Islet of Langerhans (tissue), 1 donor: Measurements from ENCODE around the gene ALG14.
A peak's percentile ranks its signal among the peaks of the same experiment; 100 is the strongest.

Source experiments
- FAIRE-seq: peaks from one replicate; lab custom pipeline; 2011; peaks lifted over from hg19 to GRCh38; lab: Jason Lieb, UNC

Gene ALG14

GRCh38 chr1:94980582-94981574 lies 91.9 kb downstream of the ALG14 start:
- FAIRE-seq, result no peak

DNA sequence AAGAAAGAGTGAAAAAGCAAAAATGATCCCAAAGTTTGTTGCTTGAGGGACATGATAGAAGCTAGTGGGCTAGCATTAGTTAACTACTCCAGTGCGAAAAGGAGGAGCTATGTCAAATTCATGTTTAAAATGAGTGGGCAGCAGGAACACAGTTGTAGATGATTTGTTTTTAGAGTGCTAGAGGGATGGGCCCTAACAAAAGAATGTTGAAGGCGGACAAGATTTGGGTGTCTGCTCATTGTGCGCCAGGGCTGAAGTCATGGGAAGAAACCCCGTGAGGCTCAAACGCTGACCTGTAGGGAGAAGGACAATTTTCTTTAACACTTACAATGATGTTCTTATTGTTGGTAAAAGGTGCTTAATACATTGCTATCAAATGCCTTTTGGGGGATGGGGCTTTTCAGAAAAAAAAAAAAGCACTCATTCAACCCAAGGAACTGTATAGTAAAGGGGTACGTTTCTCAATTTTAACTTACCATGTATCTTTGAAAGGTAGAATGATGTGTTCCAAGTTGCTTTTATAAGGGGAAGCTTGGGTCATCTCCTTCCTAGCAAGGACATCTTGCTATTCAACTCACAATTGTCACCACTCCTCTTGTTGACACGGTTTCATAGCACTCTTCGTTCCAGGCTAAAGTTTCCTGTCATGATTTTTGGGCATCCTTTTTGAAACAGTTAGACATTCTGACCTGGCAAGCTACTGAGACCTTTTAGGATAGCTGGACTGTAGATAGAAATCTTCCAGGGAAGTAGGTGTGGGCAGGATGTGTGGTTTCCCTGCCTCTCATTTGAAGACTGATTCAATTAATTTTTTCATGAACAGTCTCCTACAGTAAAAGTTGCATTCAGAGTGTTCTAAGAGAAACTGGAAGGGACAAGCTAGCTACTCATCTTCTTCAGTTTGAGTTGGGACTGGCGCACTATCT lies 92.8 kb downstream of the ALG14 start:
- FAIRE-seq, result no peak

- no peak for FAIRE-seq
Observed at GRCh38 chr1:94979131-94979530, 93.6 kb downstream of the ALG14 start.

DNA sequence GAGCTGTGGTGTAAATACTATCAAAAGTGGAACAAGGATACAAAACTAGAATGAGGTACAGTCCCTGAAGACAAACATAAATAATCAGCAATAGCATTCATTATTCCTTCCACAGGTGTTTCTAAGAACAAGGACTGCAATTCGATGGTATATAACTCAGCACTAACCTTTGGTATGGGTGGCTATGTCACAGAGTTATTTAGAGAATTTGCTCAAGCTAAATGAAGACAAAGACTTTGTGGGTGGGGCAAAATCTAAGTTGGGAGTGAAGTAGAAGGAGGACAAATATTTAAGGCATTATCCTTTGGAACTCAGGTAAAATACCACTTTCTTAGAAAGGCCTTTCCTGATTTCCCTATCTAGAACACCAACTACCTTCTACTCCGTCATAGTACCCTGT lies 94.3 kb downstream of the ALG14 start:
- no peak for FAIRE-seq

DNA sequence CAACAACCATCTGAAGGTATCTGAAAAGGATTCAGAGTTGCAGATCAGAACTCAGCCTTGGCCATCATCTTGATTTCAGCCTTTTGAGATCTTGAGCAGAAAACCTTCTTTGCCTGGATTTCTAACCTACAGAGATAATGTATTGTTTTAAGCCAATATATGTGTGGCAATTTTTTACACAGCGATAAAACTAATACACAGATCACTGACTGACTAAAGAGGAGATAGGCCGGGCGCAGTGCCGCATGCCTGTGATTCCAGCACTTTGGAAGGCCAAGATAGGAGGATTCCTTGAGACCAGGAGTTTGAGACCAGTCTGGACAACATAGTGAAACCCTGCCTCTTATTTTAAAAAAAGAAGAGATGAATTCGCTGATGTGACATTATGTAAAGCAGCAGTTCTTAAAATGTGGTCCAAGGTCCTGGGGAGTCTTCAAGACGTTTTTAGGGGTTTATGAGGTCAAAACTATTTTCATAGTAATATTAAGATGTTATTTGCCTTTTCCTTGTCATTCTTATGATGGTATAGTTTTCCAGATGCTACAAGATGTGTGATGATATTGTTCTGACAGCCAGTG lies 95.7 kb downstream of the ALG14 start:
- FAIRE-seq, result no peak

DNA sequence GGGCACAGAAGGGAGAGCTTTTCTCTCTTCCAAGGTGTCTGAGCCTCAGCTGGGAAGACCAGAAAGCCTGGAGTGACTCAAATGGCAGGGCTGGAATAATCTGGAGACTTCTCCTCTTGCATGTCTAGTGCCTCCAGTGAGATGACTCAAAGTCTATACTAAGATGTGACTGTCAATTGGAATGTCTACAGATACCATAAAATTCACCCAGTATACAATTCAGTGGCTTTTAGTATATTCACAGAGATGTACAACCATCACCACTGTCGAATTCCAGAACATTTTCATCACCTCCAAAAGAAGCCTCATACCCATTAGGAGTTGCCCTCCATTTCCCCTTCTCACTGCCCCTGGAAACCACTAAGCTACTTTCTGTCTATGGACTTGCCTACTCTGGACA lies 97.9 kb downstream of the ALG14 start:
- FAIRE-seq, result no peak

- FAIRE-seq, result peak; percentile 24
Observed at GRCh38 chr1:94974241-94974640, 98.5 kb downstream of the ALG14 start.

GRCh38 chr1:94973309-94973922 lies 99.3 kb downstream of the ALG14 start:
- FAIRE-seq, result no peak

DNA sequence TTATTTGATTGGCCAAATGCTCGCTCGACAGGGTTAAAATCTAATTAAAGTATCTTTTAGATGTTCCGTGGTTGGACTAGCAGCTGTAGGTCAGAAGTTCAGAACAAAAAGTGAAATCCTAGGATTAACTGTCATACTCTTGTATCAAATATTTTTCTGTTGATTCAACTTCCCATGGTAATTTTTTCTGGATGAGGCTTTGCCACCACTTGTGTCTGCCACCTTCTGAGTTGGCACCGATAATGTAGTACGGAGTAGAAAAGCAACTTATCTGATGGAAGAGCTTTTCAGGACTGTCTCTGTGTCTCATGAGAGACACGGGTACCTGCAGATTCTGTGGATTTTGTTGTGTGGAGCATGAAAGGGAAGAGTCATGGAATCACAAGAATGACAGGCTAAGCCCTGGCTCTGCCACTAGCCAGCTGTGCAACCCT lies 101.2 kb downstream of the ALG14 start:
- no peak for FAIRE-seq

DNA sequence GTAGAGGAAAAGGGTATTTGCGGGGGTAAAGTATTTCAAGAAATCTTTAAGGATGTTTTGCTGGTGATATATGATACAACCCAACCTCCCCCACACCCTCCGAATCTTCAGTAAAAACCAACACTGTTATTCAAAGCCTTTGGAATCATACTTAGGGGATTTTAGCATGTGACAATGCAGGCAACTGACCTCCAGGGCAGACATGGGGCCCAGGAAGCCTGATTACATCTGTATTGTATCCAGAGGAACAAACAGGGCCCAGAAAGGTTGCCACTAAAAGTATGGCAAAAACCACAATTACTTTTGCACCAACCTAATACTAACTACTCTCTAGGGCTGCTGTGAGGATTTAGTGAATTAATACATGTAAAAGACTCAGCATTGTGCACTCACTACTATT lies 102.0 kb downstream of the ALG14 start:
- no peak for FAIRE-seq

GRCh38 chr1:94969137-94969536 lies 103.6 kb downstream of the ALG14 start:
- FAIRE-seq, result no peak

DNA sequence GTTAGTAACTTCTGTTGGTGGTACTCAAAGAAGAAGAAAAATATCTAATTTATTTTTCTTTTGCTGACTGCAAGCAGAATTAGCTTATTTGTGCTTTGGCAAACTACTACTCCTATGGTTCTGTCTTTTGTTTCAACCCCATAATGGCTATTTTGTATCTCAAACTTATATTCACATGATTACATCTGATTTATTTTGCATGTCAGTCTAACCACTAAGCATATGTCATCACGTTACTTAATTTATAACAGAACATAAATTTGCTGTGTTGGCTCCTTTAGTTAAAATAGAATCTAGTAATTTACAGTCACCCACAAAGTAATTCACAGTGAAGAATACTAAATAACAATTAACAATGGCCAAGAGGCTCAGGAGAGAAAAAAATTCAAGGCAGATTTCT lies 106.7 kb downstream of the ALG14 start:
- FAIRE-seq, result no peak

GRCh38 chr1:94963864-94964263 lies 108.9 kb downstream of the ALG14 start:
- no peak for FAIRE-seq

- peak; percentile 98 for FAIRE-seq
Observed at GRCh38 chr1:94962409-94963265, 110.1 kb downstream of the ALG14 start.

- FAIRE-seq, result peak; percentile 21
Observed at GRCh38 chr1:94961988-94962387, 110.8 kb downstream of the ALG14 start.

GRCh38 chr1:94961582-94961981 lies 111.2 kb downstream of the ALG14 start:
- FAIRE-seq, result no peak

GRCh38 chr1:94958081-94958480 lies 114.7 kb downstream of the ALG14 start:
- FAIRE-seq, result no peak

DNA sequence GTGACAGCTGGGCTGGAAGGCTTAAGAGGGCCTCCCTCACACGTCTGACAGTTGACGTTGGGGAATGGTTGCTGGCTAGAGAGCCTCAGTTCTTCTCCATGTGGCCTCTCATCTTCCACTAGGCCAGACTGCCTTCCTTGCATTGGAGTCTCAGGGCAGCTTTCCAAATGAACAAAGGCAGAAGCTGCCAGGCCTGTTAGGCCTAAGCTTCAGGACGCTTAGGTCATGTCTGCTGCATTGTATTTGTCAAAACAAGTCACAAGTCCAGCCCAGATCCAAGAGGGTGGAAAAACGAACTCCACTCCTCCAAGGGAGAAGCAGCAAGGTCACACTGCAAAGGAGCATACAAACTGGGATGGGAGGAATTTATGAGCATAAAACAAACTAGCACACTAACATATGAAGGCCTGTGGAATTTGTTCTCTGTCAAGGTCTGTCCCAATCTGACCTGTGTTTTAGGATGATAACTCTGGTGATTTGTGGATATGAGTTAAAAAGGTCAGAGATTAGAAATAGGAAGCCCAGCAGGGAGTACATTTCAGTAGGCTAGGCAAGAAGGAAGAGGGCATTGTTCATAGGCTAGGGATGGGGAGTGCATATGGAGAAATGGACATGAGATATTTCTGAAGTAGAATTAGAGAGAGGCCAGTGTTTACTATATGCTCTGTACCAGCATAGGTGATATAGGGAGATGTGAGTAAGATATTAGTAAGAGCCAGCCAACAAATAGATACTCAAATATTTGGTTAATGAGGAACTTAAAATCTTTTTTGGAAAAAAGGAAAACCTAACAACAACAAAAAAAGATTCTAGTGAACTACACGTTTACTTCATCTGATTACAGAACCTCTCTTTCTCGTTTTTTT lies 116.8 kb downstream of the ALG14 start:
- no peak for FAIRE-seq

DNA sequence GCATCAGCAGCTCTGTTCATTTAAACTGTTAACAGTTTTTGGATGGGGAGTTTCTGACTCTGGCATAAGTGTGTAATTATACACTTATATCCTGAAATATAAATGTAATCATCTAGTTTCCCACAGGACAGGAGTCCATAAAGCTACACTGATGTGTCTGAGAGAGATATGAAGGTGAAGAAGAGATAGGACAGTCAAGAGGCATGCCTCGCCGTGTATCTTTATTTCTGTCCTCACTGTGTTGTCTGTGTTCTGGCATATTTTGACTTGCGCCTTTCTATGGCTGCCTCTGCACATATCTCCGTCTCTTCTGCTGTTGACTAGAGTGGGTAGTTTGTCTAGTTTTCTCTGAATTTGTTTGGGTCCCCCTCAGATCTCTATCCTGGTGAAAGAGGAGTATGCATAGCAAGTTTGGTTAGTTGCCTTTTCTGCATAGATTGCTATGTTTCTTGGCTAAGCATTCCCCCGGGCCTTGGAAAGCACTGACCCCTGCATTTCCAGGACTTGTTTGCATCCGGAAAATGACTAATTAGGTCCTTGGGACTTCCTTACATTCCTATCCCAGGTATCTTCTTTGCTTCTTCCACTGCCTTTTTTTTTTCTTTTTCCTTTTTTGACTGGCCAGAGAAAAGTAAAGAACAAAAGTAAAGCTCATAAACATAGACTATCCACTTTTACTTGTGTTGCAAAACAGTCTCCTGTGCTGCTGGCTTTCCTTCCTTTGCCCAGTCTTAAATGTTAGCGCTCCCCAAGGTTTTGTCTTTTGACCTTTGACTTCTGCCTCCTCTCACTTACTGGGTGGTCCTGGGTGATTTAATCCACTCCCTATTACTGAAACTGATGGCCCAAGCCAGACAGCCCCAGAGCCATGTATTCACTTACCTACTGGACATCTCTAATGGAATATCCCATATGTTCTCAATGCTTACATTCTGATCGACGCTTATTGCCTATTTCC lies 118.2 kb downstream of the ALG14 start:
- no peak for FAIRE-seq
